GM19463 (cell line): ENCODE measurements around the gene AKAP6.

ENCODE experiments used
- ATAC-seq: cut with Tn5 transposase; IDR thresholded peaks from one replicate; pipeline ENCODE4 v1.9.1; 2021; ENCODE audit warnings: mild to moderate bottlenecking, moderate library complexity; ENCODE audit not compliant: unreplicated experiment

AKAP6 gene, protein sequence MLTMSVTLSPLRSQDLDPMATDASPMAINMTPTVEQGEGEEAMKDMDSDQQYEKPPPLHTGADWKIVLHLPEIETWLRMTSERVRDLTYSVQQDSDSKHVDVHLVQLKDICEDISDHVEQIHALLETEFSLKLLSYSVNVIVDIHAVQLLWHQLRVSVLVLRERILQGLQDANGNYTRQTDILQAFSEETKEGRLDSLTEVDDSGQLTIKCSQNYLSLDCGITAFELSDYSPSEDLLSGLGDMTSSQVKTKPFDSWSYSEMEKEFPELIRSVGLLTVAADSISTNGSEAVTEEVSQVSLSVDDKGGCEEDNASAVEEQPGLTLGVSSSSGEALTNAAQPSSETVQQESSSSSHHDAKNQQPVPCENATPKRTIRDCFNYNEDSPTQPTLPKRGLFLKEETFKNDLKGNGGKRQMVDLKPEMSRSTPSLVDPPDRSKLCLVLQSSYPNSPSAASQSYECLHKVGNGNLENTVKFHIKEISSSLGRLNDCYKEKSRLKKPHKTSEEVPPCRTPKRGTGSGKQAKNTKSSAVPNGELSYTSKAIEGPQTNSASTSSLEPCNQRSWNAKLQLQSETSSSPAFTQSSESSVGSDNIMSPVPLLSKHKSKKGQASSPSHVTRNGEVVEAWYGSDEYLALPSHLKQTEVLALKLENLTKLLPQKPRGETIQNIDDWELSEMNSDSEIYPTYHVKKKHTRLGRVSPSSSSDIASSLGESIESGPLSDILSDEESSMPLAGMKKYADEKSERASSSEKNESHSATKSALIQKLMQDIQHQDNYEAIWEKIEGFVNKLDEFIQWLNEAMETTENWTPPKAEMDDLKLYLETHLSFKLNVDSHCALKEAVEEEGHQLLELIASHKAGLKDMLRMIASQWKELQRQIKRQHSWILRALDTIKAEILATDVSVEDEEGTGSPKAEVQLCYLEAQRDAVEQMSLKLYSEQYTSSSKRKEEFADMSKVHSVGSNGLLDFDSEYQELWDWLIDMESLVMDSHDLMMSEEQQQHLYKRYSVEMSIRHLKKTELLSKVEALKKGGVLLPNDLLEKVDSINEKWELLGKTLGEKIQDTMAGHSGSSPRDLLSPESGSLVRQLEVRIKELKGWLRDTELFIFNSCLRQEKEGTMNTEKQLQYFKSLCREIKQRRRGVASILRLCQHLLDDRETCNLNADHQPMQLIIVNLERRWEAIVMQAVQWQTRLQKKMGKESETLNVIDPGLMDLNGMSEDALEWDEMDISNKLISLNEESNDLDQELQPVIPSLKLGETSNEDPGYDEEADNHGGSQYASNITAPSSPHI (N-terminal part only)

DNA sequence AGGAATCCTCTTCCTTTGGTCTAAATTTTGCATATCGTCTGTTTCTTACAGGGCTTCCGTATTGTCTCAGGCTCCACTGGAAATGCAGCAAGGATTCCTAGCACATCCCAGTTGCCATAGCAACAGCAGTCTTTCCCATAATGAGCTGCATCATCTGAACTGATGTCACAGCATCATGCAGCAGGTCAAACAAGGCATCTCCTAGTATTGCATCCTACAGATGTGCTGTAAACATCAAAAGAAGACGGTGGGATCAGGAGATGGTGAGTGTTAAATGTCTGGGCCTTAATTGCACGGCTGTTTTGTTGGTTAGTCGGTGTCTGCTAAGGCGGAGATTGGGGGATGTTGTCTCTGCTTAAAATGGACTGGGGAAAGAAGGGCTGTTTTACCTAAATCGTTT lies at the start of gene AKAP6:
Gene AKAP6, plus strand, starts transcription at position 153 of the 400 bp plus-strand sequence. CDS start 104,196 bp downstream, outside the sequence.
- ATAC-seq, result no peak

DNA sequence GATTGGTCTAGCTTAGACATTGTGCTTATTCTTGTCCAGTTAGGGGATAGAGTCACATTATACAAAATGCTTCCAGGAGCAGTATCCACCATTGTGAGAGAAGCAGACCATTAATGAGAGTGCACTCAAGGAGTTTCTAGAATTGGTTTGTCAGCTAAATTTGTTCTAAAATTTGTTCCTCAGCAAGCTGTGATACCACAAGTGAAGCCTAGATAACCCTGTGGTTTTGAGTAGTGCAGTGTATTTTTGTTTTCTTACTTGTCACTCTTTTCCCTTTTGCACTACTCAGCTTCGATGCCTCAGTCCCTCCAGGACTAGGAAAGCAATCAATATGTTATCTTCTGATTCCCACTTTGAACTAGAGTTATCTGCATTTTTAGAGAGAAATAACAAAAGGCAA lies 42.5 kb upstream of the AKAP6 start:
- ATAC-seq, result no peak

DNA sequence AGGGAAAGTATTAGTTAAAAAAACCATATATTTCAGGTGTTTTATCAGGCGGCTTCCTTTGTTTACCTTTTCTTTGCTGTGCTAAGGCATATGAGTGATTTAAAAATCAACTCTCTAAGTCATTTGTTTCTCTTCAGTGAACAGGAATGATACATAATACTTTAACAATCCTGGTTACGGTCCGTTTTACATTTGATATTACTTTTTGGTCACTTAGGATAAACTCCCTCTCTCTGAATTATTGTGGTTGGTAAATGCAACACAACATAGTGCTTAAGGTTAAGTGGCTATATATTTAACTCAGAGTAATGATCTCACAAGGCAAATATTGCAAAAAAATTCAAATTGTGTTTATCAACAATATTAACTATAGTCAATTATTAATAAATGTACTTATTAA lies 32.7 kb upstream of the AKAP6 start:
- ATAC-seq, result no peak

DNA sequence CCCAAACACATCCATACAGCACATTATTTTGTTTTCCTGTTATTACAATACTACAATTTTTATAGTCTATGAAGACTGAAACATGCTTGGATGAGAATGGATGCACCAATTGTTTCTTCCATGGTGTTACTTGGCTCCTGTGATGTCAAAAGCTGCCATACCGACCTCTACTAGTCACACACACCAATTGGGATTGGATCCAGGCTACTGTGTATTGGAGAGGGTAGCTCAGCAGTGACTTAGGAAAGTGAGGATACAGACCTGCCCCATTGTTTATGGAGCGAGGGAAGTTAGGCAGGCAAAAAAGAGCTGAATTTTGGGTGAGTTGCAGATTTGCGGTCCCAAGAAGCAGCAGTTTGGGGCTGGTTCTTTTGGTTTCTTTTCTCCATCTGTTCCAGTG lies 30.8 kb upstream of the AKAP6 start:
- ATAC-seq, result no peak

DNA sequence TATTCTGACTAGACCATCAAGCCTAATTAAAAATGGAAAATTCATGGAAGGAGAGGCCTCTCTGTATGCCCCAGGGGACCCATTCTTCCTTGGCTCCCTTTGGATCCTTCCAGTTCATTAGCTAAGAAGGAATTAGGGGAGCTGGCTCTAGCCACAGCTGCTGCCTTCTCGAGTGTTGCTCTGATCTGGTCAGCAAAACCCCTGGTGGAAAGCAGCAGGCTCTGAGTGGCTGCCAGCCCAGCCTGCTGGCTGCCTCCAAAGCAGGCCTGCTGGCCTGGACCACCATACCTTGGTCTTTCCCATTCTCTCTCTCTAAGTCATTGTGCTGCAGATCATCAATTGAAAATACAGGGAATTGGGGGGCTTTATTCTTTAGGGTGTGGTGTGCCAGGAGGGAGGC lies 29.0 kb upstream of the AKAP6 start:
- no peak for ATAC-seq

DNA sequence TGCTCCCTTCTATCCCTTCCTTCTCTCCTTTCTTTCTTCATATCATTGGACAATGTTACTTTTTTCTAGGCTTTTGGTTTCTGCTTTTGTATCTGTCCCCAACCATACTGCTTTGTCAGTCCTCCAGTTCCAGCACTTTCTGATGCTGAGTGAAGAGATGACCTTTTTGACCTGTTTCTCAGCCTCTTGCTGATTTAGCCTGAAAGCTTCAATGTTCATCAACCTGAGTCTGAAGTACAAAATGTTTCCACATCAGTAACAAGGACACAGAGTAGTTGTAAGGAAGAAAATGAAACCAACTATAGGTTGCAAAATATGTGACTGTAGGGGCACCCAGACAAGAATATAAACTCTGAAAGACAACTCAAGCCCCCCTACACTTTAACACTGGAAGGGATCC lies 25.2 kb upstream of the AKAP6 start:
- no peak for ATAC-seq

DNA sequence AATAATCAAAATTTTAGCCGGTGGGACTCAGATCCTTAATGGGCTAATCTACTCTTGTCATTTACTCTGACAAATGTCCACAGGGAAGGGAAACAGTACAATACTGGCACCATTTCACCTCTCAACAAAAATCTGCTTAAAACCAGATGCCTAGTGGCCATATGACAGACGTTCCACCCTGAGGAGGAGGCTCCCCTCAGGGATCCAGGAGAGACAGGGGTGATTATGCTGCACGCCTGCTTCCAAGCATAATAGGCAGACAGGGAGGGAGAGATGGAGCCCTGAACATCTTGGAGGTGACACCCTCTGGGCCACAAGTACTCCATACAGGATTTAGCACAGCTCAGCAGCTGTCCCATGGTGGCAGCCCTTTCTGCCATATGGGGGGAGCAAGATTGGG lies 24.8 kb upstream of the AKAP6 start:
- no peak for ATAC-seq

DNA sequence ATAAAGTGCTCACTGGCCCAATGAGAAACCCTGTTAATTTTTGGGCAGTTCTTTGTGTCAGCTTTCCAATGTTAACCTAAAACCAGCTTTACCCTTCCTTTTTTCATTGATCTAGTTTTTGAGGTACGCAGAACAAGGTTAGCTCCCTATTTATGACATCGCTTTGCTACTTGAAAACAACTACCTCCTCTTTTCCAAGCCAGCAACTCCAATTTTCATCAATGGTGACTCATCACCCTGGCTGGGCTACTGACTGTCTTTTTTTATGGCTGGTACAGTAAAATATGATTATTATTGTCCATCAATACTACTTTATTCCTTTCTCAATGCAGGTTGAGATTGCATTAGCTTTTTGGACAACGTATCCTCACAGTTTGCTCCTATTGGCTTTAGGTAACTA lies 22.5 kb upstream of the AKAP6 start:
- no peak for ATAC-seq

DNA sequence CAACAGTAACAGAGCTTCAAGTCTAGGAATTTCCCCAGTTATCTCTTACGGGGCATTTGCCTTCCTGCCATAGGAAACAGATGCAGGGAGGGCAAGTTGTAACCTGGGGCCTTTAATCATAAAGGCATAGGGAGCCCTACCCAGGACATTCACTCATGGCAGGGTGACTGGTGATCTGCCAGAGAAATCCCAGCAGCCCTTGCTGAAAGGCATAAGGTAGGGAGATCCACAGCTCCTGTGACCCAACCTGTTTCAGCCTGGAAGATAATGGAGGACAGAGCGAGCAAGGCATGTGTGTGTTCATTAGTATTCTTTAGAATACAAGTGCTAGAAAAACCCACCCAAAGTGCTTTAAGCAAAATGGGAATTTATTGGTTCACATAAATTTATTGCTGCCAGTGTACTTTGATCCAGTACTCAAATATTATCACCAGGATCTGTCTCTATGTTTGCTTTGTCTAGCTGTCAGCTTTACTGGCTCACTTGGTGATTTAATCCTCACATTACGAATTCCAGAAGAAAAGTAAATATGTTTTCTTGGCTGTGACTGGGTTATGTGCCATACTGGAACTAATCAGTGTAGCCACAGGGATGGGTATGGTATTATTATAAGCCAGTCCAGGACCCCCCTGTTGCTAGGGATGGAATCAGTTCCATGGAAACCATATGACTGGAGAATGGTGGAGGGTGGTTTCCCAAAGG lies 21.1 kb upstream of the AKAP6 start:
- no peak for ATAC-seq

DNA sequence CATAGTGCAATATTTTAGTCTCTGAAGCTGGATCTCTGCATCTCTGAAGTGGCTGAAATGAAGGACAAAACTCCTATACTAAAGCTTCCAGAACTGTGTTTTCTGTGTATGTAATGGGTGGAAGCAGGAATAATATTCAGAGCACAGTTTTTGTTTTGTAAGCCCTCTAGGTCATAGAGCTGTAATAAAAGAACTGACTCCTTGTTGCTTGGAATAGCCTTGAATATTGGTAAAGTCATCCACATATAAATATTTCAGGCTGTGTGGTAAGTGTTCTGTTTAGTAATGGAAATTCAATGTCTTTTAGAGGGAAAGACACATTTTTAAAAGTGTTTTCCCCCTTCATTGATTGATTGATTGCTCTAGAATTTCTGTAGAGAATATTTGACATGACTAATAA lies 18.2 kb upstream of the AKAP6 start:
- ATAC-seq, result no peak

DNA sequence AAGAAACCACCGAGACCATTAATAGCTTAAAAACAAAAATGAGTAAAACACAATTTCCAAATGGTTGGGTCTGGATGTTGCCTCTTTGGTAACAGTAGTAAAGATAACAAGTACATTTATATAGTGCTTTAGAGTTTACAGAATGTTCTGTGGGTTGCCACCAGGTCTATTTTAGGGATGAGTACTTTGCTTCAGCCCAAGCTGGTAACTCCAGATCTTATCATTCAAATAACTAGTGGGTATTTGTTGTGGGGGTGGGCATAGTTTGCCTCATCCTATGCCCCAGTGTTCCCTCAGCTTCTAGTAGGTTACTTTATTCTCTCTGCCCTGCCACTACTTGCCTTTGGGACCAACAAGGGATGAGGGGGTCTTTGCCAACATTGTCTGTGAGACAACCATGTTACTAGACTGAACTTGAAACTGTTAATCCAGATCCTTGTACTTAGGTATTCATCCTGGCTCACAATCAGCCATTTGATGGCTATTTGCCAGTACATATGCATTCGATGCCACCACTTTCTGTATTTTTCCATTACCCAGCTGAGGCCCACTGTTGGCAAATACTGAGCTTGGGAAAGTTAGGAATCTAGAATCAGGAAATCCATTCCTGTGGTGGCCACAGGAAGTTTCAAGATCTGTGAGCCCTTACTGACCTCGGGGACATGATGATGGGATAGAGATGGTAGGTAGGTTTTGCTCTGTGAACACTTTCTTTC lies 17.6 kb upstream of the AKAP6 start:
- no peak for ATAC-seq

DNA sequence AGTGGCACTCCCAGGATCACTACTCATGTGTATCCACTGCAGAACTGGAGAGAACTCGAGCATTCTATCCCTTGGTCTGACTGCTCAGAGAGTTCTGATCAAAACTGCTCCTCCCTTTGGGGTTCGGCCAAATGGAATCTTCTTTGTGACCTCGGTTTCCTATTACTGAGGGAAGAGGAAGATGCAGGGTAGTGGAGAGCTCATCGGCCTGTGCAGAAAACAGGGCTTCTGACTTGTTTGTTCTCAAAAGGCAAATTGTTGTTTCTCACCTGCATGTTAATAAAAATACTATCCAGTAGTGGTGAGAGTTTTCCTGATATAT lies 17.1 kb upstream of the AKAP6 start:
- ATAC-seq, result no peak

DNA sequence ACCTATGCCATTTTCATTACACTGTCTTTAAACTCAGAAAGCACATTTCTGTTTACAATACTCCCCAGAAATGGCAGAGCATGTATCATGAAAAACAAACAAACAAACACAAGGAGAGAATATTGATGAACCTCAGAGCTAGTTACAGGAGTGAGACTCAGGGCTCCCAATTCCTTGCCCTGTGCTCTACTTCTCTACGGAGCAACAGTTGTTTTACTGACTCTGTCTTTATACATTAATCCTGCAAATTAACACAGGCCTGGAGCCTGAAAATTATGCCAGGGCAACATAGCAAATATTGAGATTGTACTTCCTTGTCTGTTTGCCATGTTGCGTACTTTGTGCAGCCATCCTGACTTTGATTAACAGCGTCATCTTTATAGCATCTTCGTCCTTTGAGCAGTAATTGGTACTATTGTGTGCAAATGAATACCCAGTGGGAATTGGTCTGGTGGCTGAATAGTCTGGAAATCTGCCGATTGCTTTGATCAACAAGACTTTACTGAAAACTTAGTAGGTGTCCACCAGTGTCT lies 15.2 kb upstream of the AKAP6 start:
- no peak for ATAC-seq

DNA sequence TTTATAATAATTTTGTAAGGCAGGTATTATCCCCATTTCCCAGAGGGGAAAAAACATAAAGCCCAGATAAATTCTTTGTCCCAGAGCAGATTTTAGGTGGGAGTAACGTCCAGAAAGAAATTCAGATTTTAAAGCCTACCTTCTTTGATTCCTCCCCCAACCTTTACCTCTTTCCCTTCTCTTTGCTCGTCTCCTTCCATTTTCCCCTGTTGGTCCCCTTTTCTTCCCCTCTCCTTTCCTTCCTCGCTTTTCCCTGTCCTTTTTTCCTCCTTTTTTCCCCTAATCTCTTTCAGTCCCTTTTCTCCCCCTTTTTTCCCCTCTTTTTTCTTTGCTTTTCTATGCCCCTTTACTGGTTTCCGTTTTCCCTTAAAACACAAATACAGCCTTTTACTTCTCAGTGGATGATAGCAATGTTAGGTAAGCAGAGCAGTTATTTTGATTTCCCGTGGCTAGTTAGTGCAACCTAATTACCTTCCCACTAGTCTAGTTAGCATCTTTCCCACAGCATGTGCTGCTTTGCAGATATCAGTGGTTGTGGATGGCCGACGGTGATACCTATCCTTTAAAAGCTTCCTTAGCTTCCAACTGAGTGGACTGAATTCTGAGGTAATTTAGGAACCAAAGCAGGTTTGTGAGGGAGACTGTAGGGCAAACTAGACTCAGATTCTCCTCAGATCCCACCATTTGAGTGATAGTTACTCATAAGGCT lies 10.9 kb upstream of the AKAP6 start:
- ATAC-seq, result no peak

DNA sequence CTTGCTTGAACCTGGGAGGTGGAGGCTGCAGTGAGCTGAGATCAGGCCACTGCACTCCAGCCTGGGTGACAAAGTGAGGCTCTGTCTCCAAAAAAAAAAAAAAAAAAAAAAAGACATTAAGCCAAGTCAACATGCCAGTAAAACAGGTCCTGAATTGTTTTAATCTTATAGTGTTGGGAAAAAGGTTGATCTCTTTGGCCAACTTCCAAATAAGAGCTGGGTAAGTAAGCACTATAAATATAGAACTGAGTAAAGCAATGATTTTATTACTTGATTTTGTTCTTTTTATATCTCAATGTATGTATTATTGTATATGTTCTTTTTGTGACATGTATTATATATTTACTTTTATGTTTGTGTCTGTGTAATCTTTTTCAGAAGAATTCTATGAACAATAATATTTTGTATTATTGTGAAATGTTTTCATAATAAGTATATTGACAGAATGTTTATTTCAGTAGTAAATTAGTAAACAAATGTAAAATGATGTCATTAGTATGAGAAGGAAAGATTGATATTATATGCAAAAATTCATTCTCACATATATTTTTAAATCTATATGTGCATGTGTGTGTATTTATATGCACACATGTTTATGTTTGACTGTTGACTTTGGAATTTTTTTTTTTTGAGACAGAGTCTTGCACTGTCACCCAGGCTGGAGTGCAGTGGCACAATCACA lies 9.6 kb upstream of the AKAP6 start:
- ATAC-seq, result no peak

DNA sequence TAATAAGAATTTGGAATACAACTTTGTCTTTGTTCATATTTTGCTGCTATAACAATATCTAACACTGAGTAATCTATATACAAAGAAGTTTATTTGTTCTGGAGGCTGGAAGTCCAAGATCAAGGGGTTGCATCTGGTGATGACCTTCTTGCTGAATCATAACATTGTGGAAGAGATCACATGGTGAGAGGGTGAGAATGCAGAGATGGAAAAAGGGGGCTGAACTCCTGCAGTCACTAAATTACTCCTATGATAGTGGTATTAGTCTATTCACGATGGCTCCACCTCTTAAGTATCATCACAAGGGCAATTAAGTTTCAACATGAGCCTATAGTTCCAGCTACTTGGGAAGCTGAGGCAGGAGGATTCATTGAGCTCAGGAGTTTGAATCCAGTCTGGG lies 4.5 kb upstream of the AKAP6 start:
- no peak for ATAC-seq

DNA sequence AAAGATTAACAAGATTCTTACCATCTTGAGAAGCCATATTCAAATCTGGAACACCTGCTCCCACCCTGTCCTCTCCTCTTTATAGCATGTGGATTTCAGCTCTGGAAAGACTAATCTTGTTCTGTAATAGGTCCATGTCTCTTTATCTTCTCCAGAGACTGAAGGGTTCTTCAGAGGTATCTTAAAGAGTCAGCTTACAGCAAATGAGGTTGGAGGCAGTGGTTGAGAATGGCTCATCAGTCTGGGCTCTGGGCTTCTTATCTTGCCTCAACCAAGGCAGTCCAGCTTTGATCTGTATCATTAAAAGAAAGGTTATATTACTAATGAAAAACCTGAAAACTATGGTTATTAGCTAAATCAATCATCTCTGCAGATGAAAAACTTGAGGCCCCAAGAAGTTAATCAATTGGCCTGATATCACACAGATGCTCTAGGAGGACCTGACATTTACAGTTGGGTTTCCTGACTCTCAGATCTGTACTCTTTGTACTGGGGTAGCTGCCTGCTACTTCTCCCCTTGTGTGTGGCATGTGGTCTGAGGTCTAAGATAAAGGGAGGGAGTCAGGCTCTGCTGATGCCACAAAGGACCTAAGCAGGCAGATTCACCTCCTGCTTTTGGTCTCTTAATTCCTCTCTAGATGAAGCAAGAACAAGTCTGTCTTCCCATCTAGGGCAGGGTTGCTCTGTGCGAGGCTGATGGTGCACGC lies 1.7 kb upstream of the AKAP6 start:
- no peak for ATAC-seq

DNA sequence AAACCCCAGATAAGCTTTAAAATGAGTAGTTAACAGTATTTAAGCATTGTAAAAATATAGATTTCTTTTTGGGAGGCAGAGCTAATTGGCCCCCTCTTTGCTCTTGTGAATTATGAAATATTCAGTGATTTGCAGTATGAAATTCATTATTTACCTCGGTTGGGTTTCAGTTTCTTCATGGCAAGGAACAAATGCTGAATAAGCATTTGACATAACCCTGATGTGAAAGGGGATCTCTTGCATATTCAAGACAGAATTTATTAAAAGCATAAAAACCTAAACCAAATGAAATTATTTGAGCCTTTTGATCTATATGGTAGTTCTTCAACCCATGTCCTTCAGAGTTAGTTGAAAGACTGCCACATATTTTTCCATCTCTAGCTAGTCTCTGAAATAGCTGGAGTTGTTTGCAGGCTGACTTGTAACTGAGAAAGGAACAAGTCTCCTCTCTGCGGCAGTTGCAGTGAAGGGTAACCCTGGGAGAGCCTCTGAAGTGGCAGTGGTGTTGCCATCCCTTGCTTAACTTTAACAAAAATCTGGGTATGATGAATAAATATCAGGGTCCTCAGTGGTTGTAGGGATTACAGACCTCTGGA lies 690 bp downstream of the AKAP6 start:
- no peak for ATAC-seq
